Right renal cortex interstitium (tissue), 3 donors: ENCODE results near the gene PRDM13. TPM values are rescaled to one million over a fixed set of nuclear protein-coding genes. Genes with fewer than 3 reads are reported as not detected.
"Not testable (repeated sequence)": the region's sequence is repeated elsewhere in the genome, so short reads cannot be mapped to it uniquely, and the experiment has no call there.

Source experiments
- DNase-seq, 3 donors: peaks; one replicate each; pipeline ENCODE4 v3.0.0-alpha.2; 2013; ENCODE audit warnings: low read depth in 3 of 3, low spot score in 2 of 3
- polyA plus RNA-seq, 3 donors: library from polyadenylated mRNA; unstranded; fragments of 120-200 nt; gene quantifications; one replicate each; pipeline ENCODE4 v1.2.1, GENCODE V29; 2013; ENCODE audit not compliant: insufficient read length in 3 of 3

Gene PRDM13
- polyA plus RNA-seq, 3 donors: not detected

DNA sequence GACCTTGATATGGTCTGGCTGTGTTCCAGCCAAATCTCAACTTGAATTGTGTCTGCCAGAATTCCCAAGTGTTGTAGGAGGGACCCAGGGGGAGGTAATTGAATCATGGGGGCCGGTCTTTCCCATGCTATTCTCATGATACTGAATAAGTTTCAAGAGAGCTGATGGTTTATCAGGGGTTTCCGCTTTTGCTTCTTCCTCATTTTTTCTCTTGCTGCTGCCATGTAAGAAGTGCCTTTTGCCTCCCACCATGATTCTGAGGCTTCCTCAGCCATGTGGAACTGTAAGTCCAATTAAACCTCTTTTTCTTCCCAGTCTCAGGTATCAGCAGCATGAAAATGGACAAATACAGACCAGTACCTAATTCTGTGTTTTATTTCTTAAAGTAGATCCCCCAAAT lies 15.4 kb downstream of the PRDM13 start:
- DNase-seq: not testable (repeated sequence)

DNA sequence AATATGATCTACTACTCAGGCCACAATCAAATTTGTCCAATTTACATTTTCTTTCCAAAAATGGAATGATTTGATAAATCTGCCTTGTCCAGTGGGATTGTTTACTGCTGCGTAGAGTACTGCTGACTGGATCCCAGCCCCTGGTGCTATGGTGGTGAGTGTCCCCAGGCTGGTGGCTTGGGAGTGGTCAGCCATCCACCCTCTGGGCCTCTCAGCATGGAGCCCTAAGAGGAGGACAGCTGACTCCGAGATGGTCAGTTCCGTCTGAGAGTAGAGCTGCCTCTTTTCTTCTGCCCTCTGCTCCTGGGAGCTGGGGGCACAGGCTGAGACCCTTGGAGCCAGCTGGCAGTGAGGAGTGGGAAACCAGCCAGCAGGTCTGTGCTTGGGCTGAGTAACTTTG lies 22.7 kb downstream of the PRDM13 start:
- DNase-seq: no peak

DNA sequence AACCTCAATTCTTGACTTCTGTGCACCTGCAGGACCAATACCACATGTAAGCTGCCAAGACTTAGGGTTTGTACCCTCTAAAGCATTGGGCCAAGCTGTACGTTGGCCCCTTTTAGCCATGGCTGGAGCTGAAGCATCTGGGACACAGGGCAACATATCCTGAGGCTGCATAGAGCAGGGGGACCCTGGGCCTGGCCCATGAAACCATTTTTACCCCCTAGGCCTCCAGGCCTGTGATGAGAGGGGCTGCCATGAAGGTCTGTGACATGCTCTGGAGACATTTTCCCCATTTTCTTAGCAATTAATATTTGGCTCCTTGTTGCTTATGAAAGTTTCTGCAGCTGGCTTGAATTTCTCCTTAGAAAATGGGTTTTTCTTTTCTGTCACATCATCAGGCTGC lies 31.0 kb downstream of the PRDM13 start:
- no peak for DNase-seq

DNA sequence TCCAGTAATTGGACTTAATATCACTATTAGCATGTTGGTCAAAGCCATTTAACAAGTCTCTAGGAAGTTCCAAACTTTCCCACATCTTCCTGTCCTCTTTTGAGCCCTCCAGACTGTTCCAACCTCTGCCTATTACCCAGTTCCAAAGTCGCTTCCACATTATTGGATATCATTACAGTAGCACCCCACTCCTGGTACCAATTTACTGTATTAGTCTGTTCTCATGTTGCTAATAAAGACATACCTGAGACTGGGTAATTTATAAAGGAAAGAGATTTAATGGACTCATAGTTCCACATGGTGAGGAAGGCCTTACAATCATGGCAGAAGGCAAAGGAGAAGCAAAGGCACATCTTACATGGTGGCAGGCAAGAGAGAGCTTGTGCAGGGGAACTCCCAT lies 31.7 kb downstream of the PRDM13 start:
- DNase-seq: not testable (repeated sequence)

DNA sequence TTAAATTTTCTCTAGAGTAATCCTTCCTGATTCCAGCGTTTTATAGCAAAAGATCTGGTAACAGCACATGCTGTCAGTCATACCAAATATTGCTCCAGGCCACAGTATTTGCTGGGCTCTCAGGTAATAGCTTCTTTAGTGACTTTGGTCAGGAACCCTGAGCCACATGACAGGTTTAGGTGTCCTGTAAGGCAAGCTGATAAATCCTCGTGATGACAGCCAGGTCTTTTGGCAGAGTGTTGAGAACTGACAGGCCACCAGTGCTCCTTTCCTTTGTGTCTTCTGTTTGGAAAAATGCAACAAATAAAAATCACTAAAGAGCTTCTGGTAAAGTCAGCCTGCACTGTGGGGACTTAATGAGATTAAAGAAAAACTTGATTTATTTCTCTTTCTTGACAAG lies 34.6 kb downstream of the PRDM13 start:
- no peak for DNase-seq

DNA sequence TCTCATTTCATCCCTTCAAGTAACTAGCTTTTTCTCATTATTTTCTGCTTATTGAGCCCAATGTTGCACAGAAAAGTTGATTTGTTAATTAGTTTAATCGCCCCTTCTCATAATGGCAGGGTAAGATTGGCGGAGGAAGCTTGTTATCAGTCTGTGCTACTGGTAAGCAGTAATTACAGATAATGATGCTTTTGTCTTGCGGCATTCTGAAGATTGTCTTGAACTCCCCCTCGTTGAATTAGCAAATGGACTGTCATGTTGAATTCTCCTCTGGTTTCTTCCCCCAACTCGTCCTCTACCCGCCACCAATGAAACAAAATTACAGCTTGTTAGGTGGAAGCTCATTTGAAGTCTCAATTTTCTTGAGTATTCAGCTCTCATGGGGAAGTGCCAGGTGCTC lies 39.4 kb downstream of the PRDM13 start:
- no peak for DNase-seq

DNA sequence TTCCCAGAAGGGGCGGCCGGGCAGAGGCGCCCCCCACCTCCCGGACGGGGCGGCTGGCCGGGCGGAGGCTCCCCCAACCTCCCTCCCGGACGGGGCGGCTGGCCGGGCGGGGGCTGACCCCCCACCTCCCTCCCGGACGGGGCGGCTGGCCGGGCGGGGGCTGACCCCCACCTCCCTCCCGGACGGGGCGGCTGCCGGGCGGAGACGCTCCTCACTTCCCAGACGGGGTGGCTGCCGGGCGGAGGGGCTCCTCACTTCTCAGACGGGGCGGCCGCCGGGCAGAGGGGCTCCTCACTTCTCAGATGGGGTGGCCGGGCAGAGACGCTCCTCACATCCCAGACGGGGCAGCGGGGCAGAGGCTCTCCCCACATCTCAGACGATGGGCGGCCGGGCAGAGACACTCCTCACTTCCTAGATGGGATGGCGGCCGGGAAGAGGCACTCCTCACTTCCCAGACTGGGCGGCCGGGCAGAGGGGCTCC lies 43.5 kb downstream of the PRDM13 start:
- not testable (repeated sequence) for DNase-seq

DNA sequence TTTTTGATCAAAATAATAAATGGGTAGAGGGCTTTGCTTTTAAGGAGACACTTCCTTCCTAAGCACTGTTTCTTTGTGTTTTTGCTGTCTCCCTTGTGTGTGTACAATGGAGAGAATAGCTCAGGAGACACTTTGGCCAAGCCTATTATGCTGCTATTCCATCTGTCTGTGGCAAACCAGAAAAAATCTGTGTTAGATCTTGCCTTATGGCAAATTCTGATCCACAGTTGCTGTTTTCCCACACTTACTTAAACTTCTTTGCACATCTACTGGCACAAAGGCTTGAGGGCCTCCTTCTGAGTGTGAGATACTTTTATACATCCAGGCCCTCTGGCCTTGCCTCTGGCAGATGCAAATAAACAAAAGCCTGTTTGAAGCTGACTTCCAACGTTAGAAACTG lies 53.6 kb downstream of the PRDM13 start:
- DNase-seq: no peak

DNA sequence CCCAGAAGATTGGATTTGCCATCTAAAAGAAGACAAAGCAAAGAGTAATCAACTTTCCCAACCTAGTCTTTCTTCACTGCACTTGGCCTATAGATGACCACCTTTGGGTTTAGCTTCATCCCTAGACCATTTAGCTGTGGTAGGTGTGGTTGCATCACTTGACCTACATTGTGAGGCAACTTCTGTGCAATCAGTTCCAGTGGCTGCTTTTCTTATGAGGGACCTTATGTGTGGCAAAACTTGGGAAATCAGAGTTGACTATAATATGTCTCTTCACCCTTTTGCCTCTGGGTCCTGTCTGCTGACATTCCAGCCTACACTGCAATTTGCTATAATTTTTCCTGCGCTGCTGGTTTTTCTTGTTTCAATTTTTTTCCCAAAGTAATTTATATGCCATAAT lies 55.2 kb downstream of the PRDM13 start:
- DNase-seq: no peak

DNA sequence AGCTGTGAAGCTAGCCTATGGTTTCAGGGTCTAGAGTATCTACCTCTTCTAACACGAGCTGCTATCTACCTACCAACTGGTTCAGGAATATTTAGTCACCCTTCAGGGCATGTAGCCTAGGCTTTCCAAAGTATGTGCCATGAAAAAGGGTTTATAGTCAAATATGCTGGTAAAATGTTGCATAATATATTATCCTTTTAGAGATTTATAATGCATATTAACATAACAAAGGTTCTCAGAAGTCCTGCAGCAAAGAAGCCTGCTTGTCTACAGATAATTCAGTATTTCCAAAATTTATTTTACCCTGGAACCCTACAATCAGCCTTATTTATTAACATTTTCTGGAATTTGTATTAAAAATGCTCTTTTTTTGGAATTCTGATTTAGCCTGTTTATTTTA lies 56.0 kb downstream of the PRDM13 start:
- DNase-seq: no peak

Other genes starting within 250 kb of the PRDM13 start
- gene COQ3, start 212.6 kb upstream of the PRDM13 start, polyA plus RNA-seq: 10 to 100 TPM; 13.9 to 14.2 (median 14.2) TPM
- 100 to 1,000 TPM; 273 to 352 (median 303) TPM for gene PNISR, start 181.5 kb upstream of the PRDM13 start, polyA plus RNA-seq
- 1 to 10 TPM; 8.0 to 9.0 (median 8.7) TPM for gene USP45, start 91.4 kb upstream of the PRDM13 start, polyA plus RNA-seq
- 10 to 100 TPM; 79.5 to 83.3 (median 82.9) TPM for gene CCNC, start 38.2 kb upstream of the PRDM13 start, polyA plus RNA-seq